B cell (primary cell): ENCODE measurements around the gene MYRFL. TPM values are rescaled to one million over a fixed set of nuclear protein-coding genes. Genes with fewer than 3 reads are reported as not detected.

Source experiments
- ATAC-seq: fragments of 200-7000 bp; cut with Tn5 transposase; one replicate; pipeline ENCODE4 v1.10.0; 2021; ENCODE audit warnings: low read depth, mild to moderate bottlenecking, moderate number of reproducible peaks, moderate library complexity
- CTCF ChIA-PET: fragments of 350-600 bp; sonication (Branson Sonifier 250); formaldehyde crosslinking; loops from one replicate; lab custom pipeline; 2021; ENCODE audit warnings: antibody characterized with exemption, inconsistent platforms; lab: Charles Lee
- POLR2A ChIA-PET: fragments of 350-600 bp; sonication (Branson Sonifier 250); formaldehyde crosslinking; loops from one replicate; lab custom pipeline; 2021; ENCODE audit warnings: antibody characterized with exemption; lab: Charles Lee
- DNase-seq: peaks from one replicate; pipeline ENCODE4 v3.0.0; 2013
- H2AFZ ChIP-seq: 2 replicates; pipeline ENCODE4 v1.6.1; 2012; ENCODE audit warnings: mild to moderate bottlenecking, low read depth, low read length; ENCODE audit not compliant: insufficient read depth, poor library complexity, severe bottlenecking
- H3K27ac ChIP-seq, 2 donors: 1 replicate in 1 of 2; 2 replicates in 1 of 2; pipeline ENCODE4 v1.5.1; 2012 to 2013; ENCODE audit warnings: low read length in 2 of 2, mild to moderate bottlenecking in 2 of 2, moderate library complexity in 1 of 2
- H3K27me3 ChIP-seq, 4 experiments: fragments of 200-600 bp in 1 of 4; sonication (generic) in 1 of 4; replicated peaks in 1 of 4; 1 replicate in 2 of 4; 2 replicates in 2 of 4; pipeline versions ENCODE4 v1.6.1 to v1.7.0; 2013 to 2016; ENCODE audit warnings: low read length in 3 of 4, mild to moderate bottlenecking in 2 of 4, mixed read lengths in 1 of 4, moderate library complexity in 1 of 4; ENCODE audit not compliant: insufficient read depth in 4 of 4, control insufficient read depth in 3 of 4; ENCODE audit errors: control extremely low read depth in 1 of 4
- H3K36me3 ChIP-seq, 2 experiments: replicated peaks in 1 of 2; 1 replicate in 1 of 2; 2 replicates in 1 of 2; pipeline versions ENCODE4 v1.6.1 to v1.7.1; 2013; ENCODE audit warnings: low read length in 1 of 2; ENCODE audit not compliant: insufficient read depth in 2 of 2, control insufficient read depth in 1 of 2; ENCODE audit errors: control extremely low read depth in 1 of 2, extremely low read depth in 1 of 2
- H3K4me1 ChIP-seq, 2 donors: fragments of 200-600 bp in 1 of 2; sonication (generic) in 1 of 2; 1 replicate in 1 of 2; 2 replicates in 1 of 2; pipeline versions ENCODE4 v1.5.1 to v1.6.1; 2013 to 2017; ENCODE audit warnings: low read length in 2 of 2; ENCODE audit not compliant: control insufficient read depth in 2 of 2, insufficient read depth in 2 of 2
- H3K4me2 ChIP-seq: replicated peaks from 2 replicates; pipeline ENCODE3; 2012; ENCODE audit warnings: mild to moderate bottlenecking, low read depth, low read length; ENCODE audit not compliant: poor library complexity, severe bottlenecking
- H3K4me3 ChIP-seq, 5 experiments: fragments of 200-600 bp in 1 of 5; sonication (generic) in 1 of 5; 1 replicate in 3 of 5; 2 replicates in 2 of 5; pipeline versions ENCODE4 v1.5.1 to v1.7.0; 2011 to 2016; ENCODE audit warnings: low read length in 4 of 5, mild to moderate bottlenecking in 4 of 5, low read depth in 2 of 5, control low read depth in 1 of 5, moderate library complexity in 1 of 5; ENCODE audit not compliant: insufficient read depth in 1 of 5; ENCODE audit errors: control extremely low read depth in 1 of 5, extremely low read depth in 1 of 5
- H3K79me2 ChIP-seq: fragments of 200-600 bp; sonication (generic); one replicate; pipeline ENCODE4 v1.6.0; 2016; ENCODE audit warnings: low read length; ENCODE audit not compliant: control insufficient read depth, insufficient read depth
- H3K9ac ChIP-seq: fragments of 200-600 bp; sonication (generic); 2 replicates; pipeline ENCODE4 v1.6.1; 2017; ENCODE audit warnings: mild to moderate bottlenecking, low read length, moderate library complexity
- H3K9me3 ChIP-seq, 3 donors: one replicate each; pipeline versions ENCODE4 v1.6.1 to v1.7.1; 2013; ENCODE audit warnings: low read length in 2 of 3; ENCODE audit not compliant: control insufficient read depth in 2 of 3, insufficient read depth in 1 of 3; ENCODE audit errors: control extremely low read depth in 1 of 3
- H4K20me1 ChIP-seq: 2 replicates; pipeline ENCODE4 v1.6.0; 2012; ENCODE audit warnings: mild to moderate bottlenecking, low read length; ENCODE audit not compliant: insufficient read depth, control insufficient read depth, poor library complexity, severe bottlenecking
- H3K27ac Mint-ChIP-seq: one replicate; pipeline ENCODE4 v1.8.0; 2021; ENCODE audit warnings: mixed read lengths
- H3K27me3 Mint-ChIP-seq: one replicate; pipeline ENCODE4 v1.8.0; 2021; ENCODE audit warnings: mixed read lengths
- H3K4me1 Mint-ChIP-seq: one replicate; pipeline ENCODE4 v1.8.0; 2021; ENCODE audit warnings: mixed read lengths
- H3K4me3 Mint-ChIP-seq: one replicate; pipeline ENCODE4 v1.8.0; 2021; ENCODE audit warnings: mixed read lengths
- H3K9me3 Mint-ChIP-seq: one replicate; pipeline ENCODE4 v1.8.0; 2022; ENCODE audit warnings: mixed read lengths; ENCODE audit not compliant: insufficient read depth
- EZH2 ChIP-seq: IDR thresholded peaks from 2 replicates; pipeline ENCODE4 v1.6.1; 2012; ENCODE audit warnings: borderline replicate concordance, low read depth, mild to moderate bottlenecking, moderate library complexity, low read length; ENCODE audit not compliant: insufficient read depth, poor library complexity, severe bottlenecking
- WGBS: methylation state at CpG from one replicate; pipeline ENCODE4 v1.1.5; 2013; ENCODE audit warnings: missing lambda C conversion rate; ENCODE audit not compliant: insufficient coverage; 5-methylcytosine and 5-hydroxymethylcytosine counted together
- intact Hi-C: fragments of 100-400 bp; cut with micrococcal nuclease; formaldehyde crosslinking; loops from one replicate; pipeline ENCODE4 v1.10.0; 2022
- polyA plus RNA-seq: library from polyadenylated mRNA; depleted of rRNA; stranded (reverse); fragments of >200 nt; gene quantifications from 2 replicates; pipeline ENCODE4 v1.2.3, GENCODE V29; 2012
- total RNA-seq, 2 donors: library from RNA; stranded (reverse); fragments of 120-200 nt in 1 of 2; gene quantifications; 1 replicate in 1 of 2; 2 replicates in 1 of 2; pipeline versions ENCODE4 v1.2.3 to v1.2.4, GENCODE V29; 2013 to 2022
- TF ChIP-seq, protein P1 (sequence below): fragments of 200-600 bp; IDR thresholded peaks from one replicate; pipeline ENCODE4 v1.8.0; 2022; ENCODE audit warnings: antibody characterized with exemption, mild to moderate bottlenecking

The MYRFL gene
- total and polyA plus RNA-seq, 2 donors (not counting 1 experiment from before 2014, with no cell fraction given), result 0.28 TPM; not detected in 1

DNA sequence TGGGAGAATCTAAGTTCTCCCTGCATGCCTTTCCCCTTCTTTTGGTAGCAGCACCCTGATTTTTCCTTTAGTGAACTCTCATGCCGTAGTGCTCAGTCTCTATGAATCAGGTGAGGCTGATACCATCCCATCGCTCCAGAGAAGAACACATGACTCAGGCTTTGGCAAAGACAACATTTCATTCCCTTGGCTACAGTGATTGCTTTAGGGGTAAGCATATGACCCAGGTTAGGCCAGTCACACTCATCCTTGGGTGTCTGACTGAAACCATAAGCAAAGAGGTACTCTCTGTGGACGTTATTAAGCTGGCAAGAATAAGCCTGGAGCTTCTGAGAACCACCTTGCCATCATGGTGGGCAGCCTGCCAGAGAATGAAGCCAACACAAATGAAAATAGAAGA lies 141.8 kb downstream of the MYRFL start:
- Histone ChIP-seq H3K36me3 (no peaks in the 10 kb centered on the region), H3K4me3 (no peak overlapping the region), H3K79me2 (no peaks in the 10 kb centered on the region), H3K27ac (no peak overlapping the region), H2AFZ (no peak overlapping the region), H3K27me3 (no peaks in the 10 kb centered on the region), H3K9ac (no peak overlapping the region), H3K4me2 (no peak overlapping the region), H3K9me3 (peaks cover 0 to 2% (median 0%) of the 10 kb centered on the region in 3 donors), H4K20me1 (no peaks in the 10 kb centered on the region), H3K4me1 (no peaks in the 10 kb centered on the region)
- no peaks in the 10 kb centered on the region for H3K4me1 Mint-ChIP-seq
- H3K9me3 Mint-ChIP-seq, result no peaks in the 10 kb centered on the region
- no peak overlapping the region for H3K27ac Mint-ChIP-seq
- no peak overlapping the region for H3K4me3 Mint-ChIP-seq
- ChIA-PET CTCF (no interaction called here), POLR2A (no interaction called here)
- intact Hi-C loops, result no loop called here
- no peak for ATAC-seq
- WGBS, result 91% methylated on average over 2 of the region's 3 CpGs
- no peak for TF ChIP-seq EZH2
- TF ChIP-seq, protein P1, sequence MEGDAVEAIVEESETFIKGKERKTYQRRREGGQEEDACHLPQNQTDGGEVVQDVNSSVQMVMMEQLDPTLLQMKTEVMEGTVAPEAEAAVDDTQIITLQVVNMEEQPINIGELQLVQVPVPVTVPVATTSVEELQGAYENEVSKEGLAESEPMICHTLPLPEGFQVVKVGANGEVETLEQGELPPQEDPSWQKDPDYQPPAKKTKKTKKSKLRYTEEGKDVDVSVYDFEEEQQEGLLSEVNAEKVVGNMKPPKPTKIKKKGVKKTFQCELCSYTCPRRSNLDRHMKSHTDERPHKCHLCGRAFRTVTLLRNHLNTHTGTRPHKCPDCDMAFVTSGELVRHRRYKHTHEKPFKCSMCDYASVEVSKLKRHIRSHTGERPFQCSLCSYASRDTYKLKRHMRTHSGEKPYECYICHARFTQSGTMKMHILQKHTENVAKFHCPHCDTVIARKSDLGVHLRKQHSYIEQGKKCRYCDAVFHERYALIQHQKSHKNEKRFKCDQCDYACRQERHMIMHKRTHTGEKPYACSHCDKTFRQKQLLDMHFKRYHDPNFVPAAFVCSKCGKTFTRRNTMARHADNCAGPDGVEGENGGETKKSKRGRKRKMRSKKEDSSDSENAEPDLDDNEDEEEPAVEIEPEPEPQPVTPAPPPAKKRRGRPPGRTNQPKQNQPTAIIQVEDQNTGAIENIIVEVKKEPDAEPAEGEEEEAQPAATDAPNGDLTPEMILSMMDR, result no peak
- DNase-seq, result no peak
- H3K27me3 Mint-ChIP-seq, result no peaks in the 10 kb centered on the region

DNA sequence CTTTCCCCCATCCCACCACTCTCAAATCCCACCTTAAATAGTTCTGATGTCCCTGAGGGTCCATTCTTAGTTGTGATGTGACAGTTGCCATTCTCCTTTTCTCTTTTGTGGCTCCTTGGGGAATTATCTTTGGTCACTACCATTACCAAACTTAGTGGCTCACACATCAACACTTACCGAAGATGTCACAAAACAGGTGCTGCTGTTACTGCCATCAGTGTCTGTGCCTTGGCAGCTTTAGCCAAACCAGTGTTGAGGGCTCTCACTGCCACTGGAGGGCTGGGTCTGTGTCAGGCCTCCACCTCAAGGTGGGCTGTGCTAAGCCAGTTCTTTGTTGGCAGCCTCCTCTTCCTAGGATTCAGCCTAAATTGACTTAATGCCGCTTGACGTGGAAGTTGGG lies 144.0 kb downstream of the MYRFL start:
- Histone ChIP-seq H2AFZ (no peak overlapping the region), H3K27me3 (no peaks in the 10 kb centered on the region), H3K27ac (no peak overlapping the region), H3K36me3 (no peaks in the 10 kb centered on the region), H3K4me3 (no peak overlapping the region), H3K4me1 (no peaks in the 10 kb centered on the region), H4K20me1 (no peaks in the 10 kb centered on the region), H3K4me2 (no peak overlapping the region), H3K9me3 (peaks cover 0 to 2% (median 0%) of the 10 kb centered on the region in 3 donors), H3K9ac (no peak overlapping the region), H3K79me2 (no peaks in the 10 kb centered on the region)
- ChIA-PET CTCF (no interaction called here), POLR2A (no interaction called here)
- TF ChIP-seq, protein P1, result no peak
- TF ChIP-seq EZH2, result no peak
- Mint-ChIP-seq H3K4me1 (no peaks in the 10 kb centered on the region), H3K9me3 (no peaks in the 10 kb centered on the region), H3K27me3 (no peaks in the 10 kb centered on the region), H3K4me3 (no peak overlapping the region), H3K27ac (no peak overlapping the region)
- DNase-seq (no peak), ATAC-seq (no peak)
- intact Hi-C loops, result no loop called here
- WGBS, result 90% methylated on average over 3 of the region's 3 CpGs
